UCSD-AML1 (cell line): Measurements from ENCODE around the gene PDE1A.

ENCODE experiments used
- DNase-seq: peaks from one replicate; lab custom pipeline; 2025; ENCODE audit not compliant: unreplicated experiment; lab: John Stamatoyannopoulos, UW

The PDE1A gene

DNA sequence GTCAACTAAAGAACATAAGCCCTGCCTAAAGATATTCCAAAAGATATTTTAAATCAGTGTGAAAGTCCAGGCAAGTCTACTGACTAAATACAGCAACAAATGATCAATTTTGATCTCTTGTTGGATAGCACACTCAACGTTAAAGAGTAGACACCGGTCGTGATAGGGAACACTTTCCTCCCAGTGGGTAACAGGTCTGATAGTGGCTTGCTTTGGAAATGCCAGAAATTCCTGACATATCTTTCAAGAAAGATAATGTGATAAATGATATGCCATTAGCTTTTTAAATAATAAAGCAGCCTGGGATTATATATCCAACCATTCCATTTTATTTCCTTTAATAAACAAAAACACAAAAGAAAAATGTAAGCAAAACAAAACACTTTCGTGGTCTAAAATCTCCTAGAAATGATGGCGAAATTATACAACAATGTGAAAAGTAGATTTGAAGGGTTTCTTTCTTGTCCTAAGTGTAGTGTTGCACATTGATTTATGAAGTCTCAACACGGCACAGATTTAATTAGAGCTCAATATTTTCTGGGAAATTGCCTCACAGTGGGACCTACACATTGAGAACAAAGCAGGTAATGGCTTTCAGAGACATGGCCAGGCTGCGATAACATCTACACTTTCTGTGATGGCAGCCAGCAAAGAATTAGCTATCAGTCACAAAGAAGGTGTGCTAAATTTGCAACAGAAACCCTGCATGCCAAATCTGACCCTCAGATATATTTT, 282.6 kb downstream of the PDE1A start:
- DNase-seq, result no peak

DNA sequence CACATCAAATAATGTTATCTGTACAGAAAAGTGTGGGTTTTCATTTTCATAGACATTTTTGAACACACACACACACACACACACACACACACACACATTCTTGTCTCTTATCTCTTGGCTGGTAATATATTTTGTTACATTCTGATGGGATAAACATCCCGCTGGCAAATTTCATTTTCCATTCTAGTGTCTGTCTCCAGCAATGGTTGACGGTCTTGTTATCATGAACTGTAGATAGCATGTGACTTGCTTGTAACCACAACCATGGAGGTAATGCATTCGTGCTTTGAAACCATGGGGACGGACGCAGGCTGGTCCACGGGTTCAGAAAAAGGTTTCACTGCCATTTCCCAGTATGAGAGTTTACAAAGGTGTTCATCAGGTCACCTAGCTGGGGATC, 284.8 kb downstream of the PDE1A start:
- DNase-seq, result no peak

DNA sequence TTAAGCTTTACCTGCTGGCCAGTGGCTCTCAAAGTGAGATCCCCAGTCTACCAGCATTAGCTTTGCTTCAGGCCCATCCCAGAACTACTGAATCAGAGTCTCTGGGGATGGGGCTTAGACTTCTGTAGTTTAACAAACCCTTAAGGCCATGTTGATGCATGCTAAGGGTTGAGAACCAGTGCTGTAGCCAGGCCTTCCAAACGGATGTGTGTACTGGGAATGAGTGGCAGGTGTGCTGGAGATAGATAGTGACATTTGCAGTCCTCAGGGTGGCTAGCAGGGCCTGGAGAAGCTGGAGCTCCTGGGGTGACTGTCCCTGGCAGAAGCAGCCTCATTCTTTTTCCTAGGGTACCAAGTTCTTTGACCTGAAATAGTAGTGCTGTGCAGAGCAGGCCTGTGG, 292.6 kb downstream of the PDE1A start:
- DNase-seq, result no peak

DNA sequence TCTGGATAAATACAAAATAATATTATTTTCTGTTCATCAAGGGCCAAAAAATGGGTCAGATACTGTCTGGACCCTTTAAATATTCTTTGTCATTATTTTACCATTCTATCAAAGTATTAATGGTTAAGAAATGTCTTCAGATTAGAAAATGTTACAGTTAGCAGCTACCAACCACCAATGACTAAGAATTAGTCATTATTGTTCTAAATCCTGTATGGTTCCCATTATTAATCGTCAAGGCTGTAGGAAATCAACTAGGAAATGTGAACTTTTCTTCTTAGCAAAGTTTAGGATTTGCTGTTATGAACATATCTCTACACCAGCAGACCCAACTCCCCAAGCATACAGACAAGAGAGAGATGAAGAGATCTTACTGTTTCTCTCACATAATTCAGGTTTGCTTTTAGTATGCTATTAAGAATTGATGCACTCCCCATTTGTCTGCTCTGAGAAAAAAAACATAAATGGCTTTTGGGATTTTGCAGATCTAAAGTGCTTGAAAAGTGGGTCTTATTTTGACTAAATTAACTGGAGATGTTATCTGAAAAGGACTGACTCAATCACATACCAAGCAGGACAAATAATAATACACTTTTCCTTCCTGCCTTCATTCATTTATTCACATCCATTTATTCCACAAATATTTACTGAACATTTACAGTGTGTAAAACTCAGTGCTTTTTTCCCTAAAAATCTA, 293.5 kb downstream of the PDE1A start:
- DNase-seq, result no peak

DNA sequence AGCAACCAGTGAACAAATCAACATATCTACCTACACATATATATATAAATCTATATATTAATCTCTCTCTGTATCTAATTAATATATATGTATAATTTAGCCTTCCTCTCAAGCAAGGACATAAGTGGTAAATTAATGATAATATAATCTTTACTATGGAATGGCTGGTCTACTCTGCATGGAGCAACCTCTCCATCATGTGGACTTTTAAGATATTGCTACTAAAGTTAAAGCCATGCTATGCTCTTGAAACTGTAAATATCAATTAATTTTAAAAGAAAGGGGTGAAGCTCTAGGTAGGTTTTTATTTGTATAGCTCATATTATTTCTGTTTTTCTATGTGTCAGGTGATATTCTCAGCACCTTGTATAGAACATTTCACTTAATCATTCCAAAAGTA, 294.2 kb downstream of the PDE1A start:
- no peak for DNase-seq

DNA sequence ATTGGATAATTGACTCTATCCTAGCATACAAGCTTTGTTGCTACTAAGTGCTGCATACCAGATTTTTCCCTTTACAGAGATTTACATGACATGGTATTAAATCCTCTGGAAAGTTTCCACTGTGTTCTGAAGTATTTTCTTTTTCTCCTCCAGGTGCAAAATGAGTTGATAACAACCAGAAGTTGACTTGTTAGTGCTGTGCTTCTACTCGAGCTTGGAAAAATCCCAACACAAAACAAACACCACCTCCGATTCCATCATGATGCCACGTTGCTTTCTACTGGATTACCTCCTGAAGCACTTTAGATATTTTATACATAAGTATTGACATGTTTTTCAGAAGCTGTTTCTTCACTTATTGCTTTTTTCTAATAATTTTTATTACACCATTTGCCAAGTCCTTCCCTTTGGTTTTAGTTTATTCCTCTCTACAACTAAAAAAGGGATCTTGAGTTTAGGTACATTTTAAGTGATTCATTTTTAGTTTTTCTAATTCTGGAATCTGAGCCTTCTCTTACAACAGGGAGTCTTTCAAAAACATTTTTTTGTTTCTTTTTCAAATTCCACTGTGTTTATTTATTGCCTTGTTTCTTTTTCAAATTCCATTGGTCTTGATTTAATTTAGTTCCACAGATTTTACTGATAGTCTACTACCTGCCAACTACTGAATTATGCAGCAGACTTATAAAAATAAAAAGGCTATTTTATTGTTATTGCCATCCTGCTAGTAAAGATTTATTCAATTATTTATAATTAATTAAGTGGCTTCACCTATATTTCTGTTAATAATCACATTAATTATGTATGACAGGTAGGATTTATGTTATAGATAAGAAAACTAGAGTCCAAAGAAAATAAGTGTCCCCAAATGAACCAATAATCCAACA, 297.8 kb downstream of the PDE1A start:
- no peak for DNase-seq

DNA sequence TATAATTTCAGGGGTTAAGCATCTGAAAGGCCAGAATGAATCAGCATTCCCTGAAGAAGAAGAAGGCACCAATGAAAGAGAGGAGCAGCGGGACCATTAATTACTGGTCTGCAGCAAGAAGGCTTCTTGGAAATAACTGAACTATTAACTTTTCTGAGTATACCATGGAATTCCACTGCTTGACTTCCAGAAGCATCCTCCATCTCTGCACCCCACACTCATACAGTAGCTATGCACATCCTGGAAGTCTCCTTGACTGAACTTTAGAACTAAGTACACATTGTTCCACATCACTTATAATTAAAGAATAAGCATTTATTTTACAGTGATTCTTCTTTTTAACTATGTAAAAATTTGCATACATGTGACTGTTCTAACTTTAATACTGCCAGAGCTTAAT, 309.6 kb downstream of the PDE1A start:
- no peak for DNase-seq

DNA sequence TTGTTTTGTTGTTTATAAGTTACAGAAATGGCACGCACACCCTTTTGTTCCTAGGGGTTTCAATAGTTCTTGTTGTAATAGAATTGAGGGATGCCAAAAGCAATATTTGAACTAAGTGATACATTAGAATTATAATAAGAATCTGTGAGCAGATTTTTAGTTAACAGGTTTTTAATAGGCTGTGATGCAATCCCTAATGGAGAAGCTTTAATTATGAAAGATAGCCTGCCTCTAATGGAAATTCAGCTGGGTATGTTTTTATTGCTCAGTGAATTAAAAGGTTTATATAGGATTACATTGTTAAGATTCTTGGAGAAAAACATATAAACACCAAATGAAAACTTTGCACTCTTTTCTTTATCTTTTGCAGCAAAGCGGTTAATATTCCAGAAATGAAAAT, 310.1 kb downstream of the PDE1A start:
- no peak for DNase-seq

DNA sequence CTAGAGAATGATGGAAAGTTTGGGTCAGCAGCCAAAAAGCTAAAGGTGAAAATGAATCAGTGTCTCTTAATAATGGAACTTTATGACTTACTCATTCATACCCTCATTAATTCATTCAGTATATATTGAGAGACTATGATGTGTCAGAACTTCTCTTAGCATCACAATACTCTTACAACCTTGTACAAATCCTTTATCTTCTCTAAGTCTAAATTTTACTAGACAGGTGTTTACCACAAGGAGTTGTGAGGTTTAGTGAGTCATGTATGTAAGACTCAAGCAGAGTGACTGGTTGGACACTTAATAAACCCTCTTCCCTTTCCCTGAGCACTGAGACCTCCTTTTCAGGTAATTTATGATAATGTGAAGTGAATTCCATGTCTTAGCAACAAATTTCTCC, 311.6 kb downstream of the PDE1A start:
- DNase-seq, result no peak

DNA sequence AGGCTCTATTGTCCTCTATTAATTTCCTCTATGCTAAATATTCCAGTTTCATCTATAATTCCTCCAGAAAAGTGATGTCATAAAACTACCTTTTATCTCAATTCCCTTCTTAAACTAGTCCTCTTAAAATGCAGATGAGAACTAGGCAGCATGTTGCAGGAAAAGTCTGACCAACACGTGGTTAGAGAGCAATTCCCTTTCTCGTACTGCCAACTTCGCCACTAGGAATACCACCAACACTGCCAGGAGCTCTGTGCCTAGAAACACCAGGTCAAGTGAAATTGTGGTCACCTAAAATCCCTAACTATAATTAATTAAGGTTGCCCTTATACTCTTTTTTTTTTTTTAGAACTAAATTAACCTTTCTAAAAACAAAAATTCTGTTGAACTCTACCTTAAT, 313.5 kb downstream of the PDE1A start:
- DNase-seq, result no peak

DNA sequence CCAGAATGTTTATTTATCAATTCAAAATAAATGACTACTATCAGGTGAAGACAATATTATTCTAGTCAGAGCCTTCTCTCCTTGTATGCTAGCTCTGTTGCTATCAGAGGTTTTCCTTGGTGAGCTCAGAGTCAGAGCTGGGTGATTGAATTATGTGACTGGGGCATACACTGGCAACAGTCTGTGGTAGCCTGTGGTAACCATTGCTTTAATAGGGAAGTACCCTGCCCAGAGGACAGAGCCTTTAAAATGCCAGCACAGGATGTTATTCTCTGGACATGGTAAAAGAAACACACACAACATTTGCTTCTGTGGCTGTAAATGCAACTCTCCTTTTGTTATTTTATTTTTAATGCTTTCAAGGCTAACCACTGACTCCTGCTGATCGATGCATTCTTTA, 316.5 kb downstream of the PDE1A start:
- no peak for DNase-seq

DNA sequence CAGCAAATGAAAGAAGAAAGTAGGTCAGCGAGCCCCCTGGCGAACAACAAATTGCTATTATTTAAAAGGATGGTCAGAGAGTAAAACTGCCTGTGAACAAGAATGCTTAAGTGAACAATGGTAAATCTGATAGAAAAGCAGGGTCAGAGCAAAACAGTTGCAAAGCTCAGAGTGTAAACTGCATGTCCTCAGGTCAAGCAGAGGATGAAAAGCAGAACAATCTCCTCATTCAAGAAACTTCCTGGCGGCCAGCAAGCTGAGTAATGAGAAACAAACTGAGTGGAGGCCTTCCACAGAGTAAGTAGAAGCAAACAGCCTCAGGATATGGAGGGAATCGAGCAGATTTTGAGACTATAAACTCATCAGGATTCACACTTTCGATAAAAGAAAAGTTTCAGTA, 323.3 kb downstream of the PDE1A start:
- DNase-seq, result no peak

DNA sequence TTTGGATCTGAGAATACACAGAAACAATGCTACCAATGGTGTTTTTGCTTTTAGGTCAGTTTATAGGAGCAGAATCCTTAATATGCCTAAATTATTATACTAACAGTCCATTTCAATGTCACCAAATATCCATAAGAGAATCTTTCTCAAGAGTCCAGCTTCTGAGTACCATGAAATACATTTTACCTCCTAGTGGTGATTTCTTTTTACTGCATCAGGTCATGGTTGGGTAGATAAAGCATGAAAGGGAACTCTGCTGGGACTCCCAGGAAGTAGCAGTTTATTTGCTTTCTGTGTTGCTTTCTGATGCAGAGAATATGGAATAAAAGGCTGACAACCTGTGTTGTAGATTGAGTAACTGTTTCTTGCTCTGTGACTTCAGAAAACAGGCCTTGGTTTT, 325.6 kb downstream of the PDE1A start:
- no peak for DNase-seq

DNA sequence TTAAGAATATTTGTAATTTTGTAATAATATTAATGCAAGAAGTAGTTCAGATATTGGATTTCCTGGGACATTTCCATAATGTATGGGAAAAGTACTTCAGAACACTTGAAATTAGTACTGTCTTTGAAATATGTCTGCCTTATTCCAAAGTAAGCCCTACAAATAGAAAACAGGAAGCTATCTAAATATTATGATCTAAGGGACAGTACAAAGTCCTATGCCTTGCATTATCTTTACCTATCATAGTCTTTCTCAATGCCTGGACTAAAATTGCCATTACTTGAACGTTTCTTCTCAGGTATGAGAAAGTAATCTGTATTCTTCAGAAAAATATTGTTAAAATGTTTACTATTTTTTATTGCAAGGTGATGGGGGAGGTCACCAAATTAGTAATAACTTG, 328.2 kb downstream of the PDE1A start:
- DNase-seq, result no peak

DNA sequence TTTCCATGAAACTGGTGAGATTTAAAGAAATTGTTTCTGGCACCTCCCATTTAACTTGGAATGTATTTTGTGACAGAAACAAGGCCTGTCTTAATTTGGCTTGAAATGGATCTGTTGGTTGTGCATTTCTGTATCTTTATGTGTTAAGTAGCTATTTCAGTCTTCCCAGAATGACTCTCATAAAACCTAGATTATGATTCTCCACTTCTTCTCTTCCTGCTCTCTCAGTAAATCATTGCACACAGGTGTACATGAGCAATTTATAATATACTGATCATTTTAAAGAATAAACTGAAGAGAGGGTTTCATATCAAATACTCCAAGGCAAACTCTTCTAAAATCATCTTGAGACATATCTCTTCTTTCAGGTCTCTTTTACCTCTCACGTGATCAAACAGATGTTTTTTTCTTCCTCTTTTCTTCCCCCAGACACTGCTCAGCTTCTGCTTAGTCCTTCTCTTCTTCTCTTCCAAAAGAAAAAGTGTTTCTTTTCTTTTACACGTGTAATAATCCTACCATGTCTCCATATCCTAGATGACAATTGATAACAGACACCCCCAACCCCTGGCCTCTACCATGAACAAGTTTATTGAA, 329.2 kb downstream of the PDE1A start:
- DNase-seq, result no peak

DNA sequence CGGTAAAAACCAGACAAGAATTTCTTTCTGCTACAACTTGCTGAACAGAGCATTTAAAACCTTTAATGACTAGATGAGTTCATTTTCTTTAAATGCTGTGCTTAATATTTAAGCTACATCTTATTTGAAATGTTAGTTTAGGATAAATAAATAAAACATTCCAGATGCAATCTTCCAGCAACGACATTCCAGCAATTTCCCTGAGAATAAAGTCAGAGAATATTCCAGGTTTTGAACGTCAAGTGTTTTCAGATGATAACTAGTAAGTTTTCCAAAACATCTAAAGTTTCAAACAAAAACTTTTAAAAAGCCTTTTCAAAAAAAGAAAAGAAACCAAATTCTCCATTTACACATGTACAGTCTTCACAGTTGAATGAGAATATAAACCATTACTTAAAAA, 336.4 kb downstream of the PDE1A start:
- no peak for DNase-seq
